ENCODE measurements around the gene VWA8.
"Not testable (repeated sequence)": the region's sequence is repeated elsewhere in the genome, so short reads cannot be mapped to it uniquely, and the experiment has no call there.

The VWA8 gene

DNA sequence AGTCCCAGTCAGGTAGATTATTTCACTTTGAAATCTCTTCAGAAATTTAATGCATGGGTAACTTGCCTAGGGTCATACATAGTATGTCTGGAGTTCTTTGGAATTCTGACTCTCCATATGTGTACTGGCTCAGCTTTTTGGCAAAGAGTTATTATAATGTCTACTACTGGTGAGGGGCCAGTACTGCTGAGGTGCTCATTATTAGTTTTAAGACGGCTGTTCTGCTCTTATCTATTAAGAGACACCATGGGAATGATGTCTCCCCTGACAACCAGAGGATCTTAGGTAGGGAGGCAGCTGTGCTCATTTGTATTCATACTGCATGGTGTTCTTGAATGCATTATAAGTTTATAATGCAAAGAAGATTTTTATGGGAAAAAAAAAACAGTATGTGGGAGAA lies 319.5 kb downstream of the VWA8 start:
- DNase-seq (ENCODE audit: low spot score): no peak
- in situ Hi-C loops (cut with MboI; ENCODE audit: low pct_unique_long_range_greater_than_20kb, low sequenced_read_pairs, unreplicated experiment): loop anchor here (25.0 kb wide), 1 partner anchor 229 kb away; no protein-coding TSS in a partner anchor
- TF ChIP-seq, protein P1, sequence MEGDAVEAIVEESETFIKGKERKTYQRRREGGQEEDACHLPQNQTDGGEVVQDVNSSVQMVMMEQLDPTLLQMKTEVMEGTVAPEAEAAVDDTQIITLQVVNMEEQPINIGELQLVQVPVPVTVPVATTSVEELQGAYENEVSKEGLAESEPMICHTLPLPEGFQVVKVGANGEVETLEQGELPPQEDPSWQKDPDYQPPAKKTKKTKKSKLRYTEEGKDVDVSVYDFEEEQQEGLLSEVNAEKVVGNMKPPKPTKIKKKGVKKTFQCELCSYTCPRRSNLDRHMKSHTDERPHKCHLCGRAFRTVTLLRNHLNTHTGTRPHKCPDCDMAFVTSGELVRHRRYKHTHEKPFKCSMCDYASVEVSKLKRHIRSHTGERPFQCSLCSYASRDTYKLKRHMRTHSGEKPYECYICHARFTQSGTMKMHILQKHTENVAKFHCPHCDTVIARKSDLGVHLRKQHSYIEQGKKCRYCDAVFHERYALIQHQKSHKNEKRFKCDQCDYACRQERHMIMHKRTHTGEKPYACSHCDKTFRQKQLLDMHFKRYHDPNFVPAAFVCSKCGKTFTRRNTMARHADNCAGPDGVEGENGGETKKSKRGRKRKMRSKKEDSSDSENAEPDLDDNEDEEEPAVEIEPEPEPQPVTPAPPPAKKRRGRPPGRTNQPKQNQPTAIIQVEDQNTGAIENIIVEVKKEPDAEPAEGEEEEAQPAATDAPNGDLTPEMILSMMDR (IDR thresholded peaks at IDR 0.05; ENCODE audit: extremely low read depth, insufficient read depth, missing control alignments): no peak

DNA sequence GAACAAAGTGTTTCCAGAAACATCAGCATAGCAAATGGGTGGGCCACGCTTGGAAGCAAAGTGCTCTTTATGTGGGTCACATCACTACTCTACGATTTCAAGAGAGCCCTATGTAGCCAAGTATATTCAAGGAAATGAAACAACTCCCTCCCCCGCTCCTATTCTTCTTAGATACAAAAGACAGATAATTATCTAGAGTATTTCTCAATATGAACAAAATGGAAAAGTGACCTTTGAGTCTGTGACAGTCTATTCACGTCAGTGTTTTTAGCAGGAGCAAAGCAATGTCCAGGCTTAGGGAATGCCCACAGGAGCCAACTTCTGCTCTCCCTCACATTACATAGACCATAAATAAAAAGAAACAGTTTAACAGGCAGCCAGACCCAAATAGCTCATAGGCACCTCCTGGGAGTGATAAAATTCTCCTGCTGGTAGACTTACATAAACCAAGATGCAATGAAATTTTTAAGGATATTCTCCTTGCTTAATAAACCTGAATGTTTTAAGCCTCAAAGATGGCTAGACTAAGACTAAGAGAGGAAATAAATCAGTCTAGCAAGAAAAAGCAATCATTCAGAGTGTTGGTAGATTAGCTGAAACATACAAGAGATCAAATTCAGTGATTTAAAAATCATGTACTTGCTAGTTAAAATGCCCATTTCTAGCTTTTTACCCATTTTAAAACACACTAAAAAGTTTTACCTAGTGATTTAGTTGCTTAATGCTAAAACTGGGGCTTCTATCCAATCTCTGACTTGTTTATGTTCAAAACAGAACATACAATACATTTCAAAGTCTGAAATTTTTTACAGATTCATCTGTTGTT lies 320.7 kb downstream of the VWA8 start:
- TF ChIP-seq, protein P1 (IDR thresholded peaks at IDR 0.05; ENCODE audit: extremely low read depth, insufficient read depth, missing control alignments): no peak
- no peak for DNase-seq (ENCODE audit: low spot score)
- in situ Hi-C loops (cut with MboI; ENCODE audit: low pct_unique_long_range_greater_than_20kb, low sequenced_read_pairs, unreplicated experiment): loop anchor here (25.0 kb wide), 1 partner anchor 228 kb away; no protein-coding TSS in a partner anchor

DNA sequence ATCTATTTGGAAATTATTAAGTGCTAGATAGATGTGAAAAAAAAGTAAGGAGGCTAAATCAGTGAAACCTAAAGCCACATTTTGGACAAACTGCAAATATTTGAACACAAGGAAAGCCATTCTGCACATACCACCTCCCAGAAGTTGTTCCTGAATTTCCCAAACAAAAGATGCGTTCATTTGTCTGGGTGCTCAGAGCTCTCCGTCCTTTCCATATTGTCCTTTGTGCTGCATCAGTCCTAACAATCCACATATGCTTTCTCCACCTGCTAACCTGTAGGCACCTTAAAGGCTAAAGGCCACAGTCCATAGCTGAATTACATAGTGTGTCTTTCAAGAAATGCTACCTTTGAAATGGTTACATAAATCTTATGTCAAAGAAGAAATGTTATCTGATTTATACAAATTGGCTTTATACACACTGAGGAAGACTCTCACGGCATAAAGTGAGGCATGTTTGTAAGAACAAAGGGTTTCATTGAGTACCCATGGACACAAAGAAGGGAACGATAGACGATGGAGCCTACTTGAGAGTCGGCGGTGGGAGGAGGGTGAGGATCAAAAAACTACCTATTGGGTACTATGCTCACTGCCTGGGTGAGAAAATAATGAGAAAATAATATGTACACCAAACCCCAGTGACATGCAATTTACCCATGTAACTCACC lies 321.5 kb downstream of the VWA8 start:
- in situ Hi-C loops (cut with MboI; ENCODE audit: low pct_unique_long_range_greater_than_20kb, low sequenced_read_pairs, unreplicated experiment): loop anchor here (25.0 kb wide), 1 partner anchor 227 kb away; no protein-coding TSS in a partner anchor
- TF ChIP-seq, protein P1 (IDR thresholded peaks at IDR 0.05; ENCODE audit: extremely low read depth, insufficient read depth, missing control alignments): no peak

DNA sequence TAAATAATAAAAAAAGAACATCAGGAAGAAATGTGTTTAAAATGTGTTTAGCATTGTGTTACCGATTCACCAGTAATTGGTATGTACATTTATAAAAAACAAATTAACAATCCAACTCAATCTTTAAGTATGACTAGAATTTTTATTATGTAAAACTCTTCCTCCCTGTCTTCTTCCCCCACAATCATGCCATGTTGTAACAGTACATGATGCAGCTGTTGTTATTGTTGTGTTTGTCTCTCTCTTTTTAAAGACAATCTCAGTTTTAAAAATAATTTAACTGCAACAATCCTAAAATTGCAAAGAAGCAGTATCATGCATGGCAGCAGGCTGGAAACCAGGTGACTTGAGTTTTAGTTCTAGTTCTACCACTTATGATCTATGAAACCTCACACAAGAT lies 323.3 kb downstream of the VWA8 start:
- in situ Hi-C loops (cut with MboI; ENCODE audit: low pct_unique_long_range_greater_than_20kb, low sequenced_read_pairs, unreplicated experiment): loop anchor here (25.0 kb wide), 1 partner anchor 225 kb away; no protein-coding TSS in a partner anchor
- TF ChIP-seq, protein P1 (IDR thresholded peaks at IDR 0.05; ENCODE audit: extremely low read depth, insufficient read depth, missing control alignments): no peak
- DNase-seq (ENCODE audit: low spot score): no peak

More for the DNA sequence above, 321.5 kb downstream of the VWA8 start:
- no peak for DNase-seq (ENCODE audit: low spot score)

DNA sequence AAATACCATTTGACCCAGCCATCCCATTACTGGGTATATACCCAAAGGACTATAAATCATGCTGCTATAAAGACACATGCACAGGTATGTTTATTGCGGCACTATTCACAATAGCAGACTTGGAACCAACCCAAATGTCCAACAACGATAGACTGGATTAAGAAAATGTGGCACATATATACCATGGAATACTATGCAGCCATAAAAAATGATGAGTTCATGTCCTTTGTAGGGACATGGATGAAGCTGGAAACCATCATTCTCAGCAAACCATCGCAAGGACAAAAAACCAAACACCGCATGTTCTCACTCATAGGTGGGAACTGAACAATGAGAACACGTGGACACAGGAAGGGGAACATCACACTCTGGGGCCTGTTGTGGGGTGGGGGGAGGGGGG lies 323.9 kb downstream of the VWA8 start:
- DNase-seq (ENCODE audit: low spot score): not testable (repeated sequence)
- in situ Hi-C loops (cut with MboI; ENCODE audit: low pct_unique_long_range_greater_than_20kb, low sequenced_read_pairs, unreplicated experiment): loop anchor here (25.0 kb wide), 1 partner anchor 225 kb away; no protein-coding TSS in a partner anchor

DNA sequence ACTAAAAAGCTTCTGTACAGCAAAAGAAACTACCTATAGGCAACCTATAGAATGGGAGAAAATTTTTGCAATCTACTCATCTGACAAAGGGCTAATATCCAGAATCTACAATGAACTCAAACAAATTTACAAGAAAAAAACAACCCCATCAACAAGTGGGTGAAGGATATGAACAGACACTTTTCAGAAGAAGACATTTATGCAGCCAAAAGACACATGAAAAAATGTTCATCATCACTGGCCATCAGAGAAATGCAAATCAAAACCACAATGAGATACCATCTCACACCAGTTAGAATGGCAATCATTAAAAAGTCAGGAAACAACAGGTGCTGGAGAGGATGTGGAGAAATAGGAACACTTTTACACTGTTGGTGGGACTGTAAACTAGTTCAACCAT lies 324.3 kb downstream of the VWA8 start:
- DNase-seq (ENCODE audit: low spot score): not testable (repeated sequence)
- in situ Hi-C loops (cut with MboI; ENCODE audit: low pct_unique_long_range_greater_than_20kb, low sequenced_read_pairs, unreplicated experiment): loop anchor here (25.0 kb wide), 1 partner anchor 224 kb away; no protein-coding TSS in a partner anchor

DNA sequence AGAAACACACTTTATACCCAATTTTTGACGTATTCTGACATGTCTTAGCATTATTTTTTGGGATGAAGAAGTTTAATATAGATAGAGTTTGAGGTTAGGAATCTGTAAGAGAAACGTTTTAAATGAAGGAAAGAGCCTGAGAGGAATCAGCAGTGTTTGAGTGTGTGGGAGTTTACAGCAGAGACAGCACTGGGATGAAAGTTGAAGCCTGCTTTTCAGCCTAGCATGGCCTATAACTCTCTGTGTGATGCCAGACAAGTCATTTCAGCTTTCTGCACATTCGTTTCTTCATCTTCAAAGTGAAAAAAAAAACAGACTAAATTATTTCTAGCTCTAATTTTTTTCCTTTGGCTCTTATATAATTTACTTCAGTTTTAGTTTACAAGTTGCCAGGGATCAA lies 326.5 kb downstream of the VWA8 start:
- TF ChIP-seq, protein P1 (IDR thresholded peaks at IDR 0.05; ENCODE audit: extremely low read depth, insufficient read depth, missing control alignments): no peak
- no peak for DNase-seq (ENCODE audit: low spot score)
- in situ Hi-C loops (cut with MboI; ENCODE audit: low pct_unique_long_range_greater_than_20kb, low sequenced_read_pairs, unreplicated experiment): loop anchor here (25.0 kb wide), 1 partner anchor 222 kb away; no protein-coding TSS in a partner anchor
